ENCODE measurements around the gene EEA1.

GRCh38 chr12:92779902-92780301 is 149.2 kb downstream of the EEA1 start:
- TF ChIP-seq CTCF (IDR thresholded peaks at IDR 0.05) (no peak), POLR2AphosphoS5 (IDR thresholded peaks at IDR 0.05) (no peak)
